Breast epithelium (tissue), 3 donors: Measurements from ENCODE around the gene ARFGEF2.

Source experiments
- CTCF ChIP-seq, 3 donors: fragments of 450-650 bp; IDR thresholded peaks; one replicate each; pipeline ENCODE4 v1.5.1; 2016 to 2017; ENCODE audit warnings: antibody characterized with exemption in 3 of 3, mild to moderate bottlenecking in 3 of 3, moderate library complexity in 3 of 3
- POLR2AphosphoS5 ChIP-seq, 3 donors: sonication (generic); formaldehyde crosslinking; IDR thresholded peaks; one replicate each; pipeline ENCODE4 v1.6.1; 2017; ENCODE audit warnings: antibody characterized with exemption in 3 of 3

DNA sequence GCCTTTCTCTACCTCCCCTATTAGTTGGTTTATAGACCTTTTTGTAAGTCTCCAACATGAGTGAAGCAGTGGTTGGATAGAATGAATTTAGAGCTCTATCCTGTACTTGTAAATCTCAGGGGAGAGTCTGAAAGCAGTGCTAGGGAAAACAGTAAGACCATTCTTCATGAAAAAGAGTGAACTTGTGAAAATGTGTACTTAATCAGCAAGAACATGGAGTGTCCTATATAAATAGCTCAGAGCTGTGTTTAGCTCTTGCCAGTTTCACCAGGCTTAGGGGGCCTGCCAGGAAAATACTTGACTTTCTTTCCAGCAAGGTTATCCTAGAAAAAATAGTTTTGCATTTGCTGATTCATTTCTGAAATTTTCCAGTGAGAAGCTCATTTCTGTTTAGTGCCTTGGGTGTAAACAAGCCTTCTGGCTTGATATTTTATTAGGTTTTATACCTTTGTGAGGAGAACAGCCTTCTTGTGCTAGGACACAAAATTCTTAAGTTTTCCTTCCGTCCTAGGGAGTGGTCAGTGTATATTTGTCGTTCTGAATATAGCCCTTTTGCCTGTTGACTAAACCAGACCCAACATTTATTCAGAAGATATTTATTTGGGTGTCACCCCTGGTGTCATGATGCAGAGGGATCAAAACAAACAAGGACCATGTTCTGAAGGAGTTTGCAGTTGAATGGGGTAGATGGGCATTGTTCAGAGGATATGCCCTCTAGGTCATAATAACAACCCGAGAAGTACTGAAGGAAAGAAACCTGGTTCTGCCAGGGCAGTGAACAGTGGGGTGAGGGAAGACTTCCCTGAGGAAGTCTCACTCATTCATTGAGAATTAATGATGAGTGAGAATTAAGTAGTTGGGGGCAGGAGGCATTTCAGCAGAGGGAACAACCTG is 7.6 kb downstream of the ARFGEF2 start:
- TF ChIP-seq CTCF (IDR thresholded peaks at IDR 0.05) (no peak), POLR2AphosphoS5 (IDR thresholded peaks at IDR 0.05) (no peak)
